ENCODE results near the gene STPG3. TPM values are rescaled to one million over a fixed set of nuclear protein-coding genes. Genes with fewer than 3 reads are reported as not detected.
"Not testable (repeated sequence)": the region's sequence is repeated elsewhere in the genome, so short reads cannot be mapped to it uniquely, and the experiment has no call there.

Gene STPG3
- polyA plus RNA-seq, 1 of the 3 experiments (the other 2 are of a cell fraction), result not detected

DNA sequence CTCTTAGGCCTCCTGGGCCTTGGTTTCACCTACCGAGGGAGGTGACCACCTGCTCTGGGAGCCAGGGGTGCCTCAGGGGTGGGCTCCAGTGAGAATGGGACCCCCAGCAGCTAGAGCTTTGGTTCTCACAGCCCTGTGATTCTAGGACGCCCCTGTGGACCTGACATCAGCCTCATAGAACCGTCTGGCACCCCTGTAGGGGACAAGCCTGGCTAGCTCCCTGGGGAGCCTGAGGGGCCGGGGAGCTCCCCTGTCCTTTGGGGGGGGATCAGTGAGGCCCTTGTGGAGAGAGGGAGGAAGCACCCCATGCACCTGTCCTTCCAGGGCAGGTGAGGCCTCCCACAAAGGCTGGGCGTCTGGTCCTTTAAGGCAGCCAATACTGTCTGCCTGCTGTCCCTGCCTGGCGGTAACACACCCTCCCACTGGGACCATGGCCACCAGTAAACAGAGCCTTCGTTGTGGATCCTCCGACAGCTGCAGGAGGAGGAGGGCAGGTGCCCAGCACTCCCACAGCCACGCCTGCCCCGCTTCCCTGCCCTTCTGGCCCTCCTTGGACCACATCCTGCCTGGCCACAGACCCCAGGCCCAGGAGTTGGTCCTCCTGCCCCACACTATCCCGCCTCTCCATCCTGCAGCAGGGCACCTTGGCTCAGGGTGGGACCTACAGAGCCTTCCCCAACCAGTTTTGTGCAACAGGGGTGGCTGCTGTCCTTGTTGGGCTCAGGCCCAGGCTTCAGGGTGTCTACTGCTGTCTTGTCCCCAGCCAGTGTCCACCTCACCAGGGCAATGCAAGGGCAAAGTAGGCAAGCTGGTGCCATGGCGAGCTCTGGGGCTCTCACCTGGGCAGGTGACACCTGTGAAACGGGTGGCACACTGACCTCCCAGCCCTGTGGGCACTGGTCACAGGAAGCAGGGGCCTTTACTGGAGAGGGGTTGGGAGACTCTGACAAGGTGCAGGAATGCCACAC is 13.0 kb upstream of the STPG3 start:
- POLR2A ChIA-PET, result interaction anchor here (6.4 kb wide), 1 partner anchor 18 kb away, joined by 83 read pairs; the partner anchor contains the start of gene NELFB
- WGBS (ENCODE audit: low lambda C conversion rate), result 86% methylated on average over 6 of the region's 13 CpGs
- CTCF ChIA-PET, result interaction anchor here (0.7 to 4.5 kb wide), 14 partner anchors 10 to 189 kb away, joined by 3 to 95 read pairs (median 10); partner anchors contain the start of genes ANAPC2, CYSRT1, DPP7 and LRRC26
- H3F3A ChIP-seq (replicated peaks; ENCODE audit: insufficient read depth), result peaks cover 14% of the 10 kb centered on the region
- no peak for TF ChIP-seq FOSL2 (IDR thresholded peaks at IDR 0.05; ENCODE audit: borderline replicate concordance, low read depth)
- TF ChIP-seq NRF1 (IDR thresholded peaks at IDR 0.05; ENCODE audit: low read depth, low read length), result no peak
- TF ChIP-seq SIN3A (IDR thresholded peaks at IDR 0.05; ENCODE audit: borderline replicate concordance, low read depth, low read length), result no peak
- TF ChIP-seq, protein P1, sequence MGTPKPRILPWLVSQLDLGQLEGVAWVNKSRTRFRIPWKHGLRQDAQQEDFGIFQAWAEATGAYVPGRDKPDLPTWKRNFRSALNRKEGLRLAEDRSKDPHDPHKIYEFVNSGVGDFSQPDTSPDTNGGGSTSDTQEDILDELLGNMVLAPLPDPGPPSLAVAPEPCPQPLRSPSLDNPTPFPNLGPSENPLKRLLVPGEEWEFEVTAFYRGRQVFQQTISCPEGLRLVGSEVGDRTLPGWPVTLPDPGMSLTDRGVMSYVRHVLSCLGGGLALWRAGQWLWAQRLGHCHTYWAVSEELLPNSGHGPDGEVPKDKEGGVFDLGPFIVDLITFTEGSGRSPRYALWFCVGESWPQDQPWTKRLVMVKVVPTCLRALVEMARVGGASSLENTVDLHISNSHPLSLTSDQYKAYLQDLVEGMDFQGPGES (IDR thresholded peaks at IDR 0.05; ENCODE audit: low read depth, low read length), result no peak
- no peak for TF ChIP-seq GABPA (IDR thresholded peaks at IDR 0.05; ENCODE audit: low read depth)
- no peak for TF ChIP-seq RXRA (IDR thresholded peaks at IDR 0.05; ENCODE audit: borderline replicate concordance, low read depth)
- TF ChIP-seq, protein P2, sequence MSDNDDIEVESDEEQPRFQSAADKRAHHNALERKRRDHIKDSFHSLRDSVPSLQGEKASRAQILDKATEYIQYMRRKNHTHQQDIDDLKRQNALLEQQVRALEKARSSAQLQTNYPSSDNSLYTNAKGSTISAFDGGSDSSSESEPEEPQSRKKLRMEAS (IDR thresholded peaks at IDR 0.05; ENCODE audit: low read depth), result no peak
- TF ChIP-seq, protein P3, sequence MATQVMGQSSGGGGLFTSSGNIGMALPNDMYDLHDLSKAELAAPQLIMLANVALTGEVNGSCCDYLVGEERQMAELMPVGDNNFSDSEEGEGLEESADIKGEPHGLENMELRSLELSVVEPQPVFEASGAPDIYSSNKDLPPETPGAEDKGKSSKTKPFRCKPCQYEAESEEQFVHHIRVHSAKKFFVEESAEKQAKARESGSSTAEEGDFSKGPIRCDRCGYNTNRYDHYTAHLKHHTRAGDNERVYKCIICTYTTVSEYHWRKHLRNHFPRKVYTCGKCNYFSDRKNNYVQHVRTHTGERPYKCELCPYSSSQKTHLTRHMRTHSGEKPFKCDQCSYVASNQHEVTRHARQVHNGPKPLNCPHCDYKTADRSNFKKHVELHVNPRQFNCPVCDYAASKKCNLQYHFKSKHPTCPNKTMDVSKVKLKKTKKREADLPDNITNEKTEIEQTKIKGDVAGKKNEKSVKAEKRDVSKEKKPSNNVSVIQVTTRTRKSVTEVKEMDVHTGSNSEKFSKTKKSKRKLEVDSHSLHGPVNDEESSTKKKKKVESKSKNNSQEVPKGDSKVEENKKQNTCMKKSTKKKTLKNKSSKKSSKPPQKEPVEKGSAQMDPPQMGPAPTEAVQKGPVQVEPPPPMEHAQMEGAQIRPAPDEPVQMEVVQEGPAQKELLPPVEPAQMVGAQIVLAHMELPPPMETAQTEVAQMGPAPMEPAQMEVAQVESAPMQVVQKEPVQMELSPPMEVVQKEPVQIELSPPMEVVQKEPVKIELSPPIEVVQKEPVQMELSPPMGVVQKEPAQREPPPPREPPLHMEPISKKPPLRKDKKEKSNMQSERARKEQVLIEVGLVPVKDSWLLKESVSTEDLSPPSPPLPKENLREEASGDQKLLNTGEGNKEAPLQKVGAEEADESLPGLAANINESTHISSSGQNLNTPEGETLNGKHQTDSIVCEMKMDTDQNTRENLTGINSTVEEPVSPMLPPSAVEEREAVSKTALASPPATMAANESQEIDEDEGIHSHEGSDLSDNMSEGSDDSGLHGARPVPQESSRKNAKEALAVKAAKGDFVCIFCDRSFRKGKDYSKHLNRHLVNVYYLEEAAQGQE (IDR thresholded peaks at IDR 0.05; ENCODE audit: low read depth, low read length), result no peak
- TF ChIP-seq EP300 (IDR thresholded peaks at IDR 0.05; ENCODE audit: borderline replicate concordance in 1 of 2, low read depth in 1 of 2, low read length in 1 of 2), result no peak
- TF ChIP-seq GATA2 (CRISPR knock-in tag; IDR thresholded peaks at IDR 0.05), result no peak
- no peak for TF ChIP-seq SMC3 (IDR thresholded peaks at IDR 0.05; ENCODE audit: low read depth, low read length)
- TF ChIP-seq, protein P4, sequence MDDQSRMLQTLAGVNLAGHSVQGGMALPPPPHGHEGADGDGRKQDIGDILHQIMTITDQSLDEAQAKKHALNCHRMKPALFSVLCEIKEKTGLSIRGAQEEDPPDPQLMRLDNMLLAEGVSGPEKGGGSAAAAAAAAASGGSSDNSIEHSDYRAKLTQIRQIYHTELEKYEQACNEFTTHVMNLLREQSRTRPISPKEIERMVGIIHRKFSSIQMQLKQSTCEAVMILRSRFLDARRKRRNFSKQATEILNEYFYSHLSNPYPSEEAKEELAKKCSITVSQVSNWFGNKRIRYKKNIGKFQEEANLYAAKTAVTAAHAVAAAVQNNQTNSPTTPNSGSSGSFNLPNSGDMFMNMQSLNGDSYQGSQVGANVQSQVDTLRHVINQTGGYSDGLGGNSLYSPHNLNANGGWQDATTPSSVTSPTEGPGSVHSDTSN (IDR thresholded peaks at IDR 0.05), result no peak
- no peak for TF ChIP-seq ELF1 (IDR thresholded peaks at IDR 0.05)
- peaks cover 15 to 33% of the 10 kb centered on the region in 2 experiments; a peak in 2 of 4 replicates for H3K4me1 ChIP-seq (ENCODE audit: control insufficient read depth in 1 of 2, insufficient read depth in 2 of 2, low read depth in 1 of 2, low read length in 1 of 2)
- no peak overlapping the region for H3K27ac ChIP-seq (ENCODE audit: low read depth in 2 of 2, low read length in 1 of 2)
- H3K9ac ChIP-seq, result no peak overlapping the region
- H3K9me2 ChIP-seq, result no peaks in the 10 kb centered on the region
- DNase-seq, result no peak
- no peak overlapping the region for H3K4me3 ChIP-seq (ENCODE audit: low read depth in 2 of 2, low read length in 1 of 2)
- H3K36me3 ChIP-seq (replicated peaks in 1 of 2; ENCODE audit: control insufficient read depth in 1 of 2, insufficient read depth in 2 of 2, low read length in 1 of 2), result peaks cover 9 to 13% of the 10 kb centered on the region in 2 experiments
- no peak overlapping the region for H2AFZ ChIP-seq (ENCODE audit: low read depth)
- H3K79me2 ChIP-seq (ENCODE audit: insufficient read depth), result peaks cover 43% of the 10 kb centered on the region
- no peaks in the 10 kb centered on the region for H3K9me3 ChIP-seq
- peaks cover 15% of the 10 kb centered on the region for H4K20me1 ChIP-seq (ENCODE audit: insufficient read depth)
- H3K4me2 ChIP-seq, result peak overlapping the region; percentile 97
- H3K27me3 ChIP-seq (ENCODE audit: insufficient read depth), result no peaks in the 10 kb centered on the region

DNA sequence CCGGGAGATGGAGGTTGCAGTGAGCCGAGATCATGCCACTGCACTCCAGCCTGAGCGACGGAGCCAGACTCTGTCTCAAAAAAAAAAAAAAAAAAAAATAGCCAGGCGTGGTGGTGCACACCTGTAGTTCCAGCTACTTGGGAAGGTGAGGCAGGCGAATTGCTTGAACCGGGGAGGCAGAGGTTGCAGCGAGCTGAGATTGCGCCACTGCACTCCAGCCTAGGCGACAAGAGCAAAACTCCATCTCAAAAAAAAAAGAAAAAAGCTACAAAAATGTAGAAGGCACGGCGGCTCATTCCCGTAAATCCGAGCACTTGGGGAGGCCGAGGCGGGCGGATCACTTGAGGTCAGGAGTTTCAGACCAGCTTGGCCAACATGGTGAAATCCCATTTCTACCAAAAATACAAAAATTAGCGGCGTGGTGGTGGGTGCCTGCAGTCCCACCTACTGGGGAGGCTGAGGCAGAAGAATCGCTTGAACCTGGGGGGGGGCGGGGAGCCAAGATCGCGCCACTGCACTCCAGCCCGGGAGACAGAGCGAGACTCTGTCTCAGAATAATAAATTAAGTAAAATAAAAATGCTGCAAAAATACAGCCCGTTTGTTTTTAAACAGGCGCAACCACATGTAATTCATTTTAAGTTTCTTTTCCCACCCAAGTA is 11.4 kb upstream of the STPG3 start:
- H3K4me2 ChIP-seq, result peak overlapping the region; percentile 97
- H4K20me1 ChIP-seq (ENCODE audit: insufficient read depth), result peaks cover 29% of the 10 kb centered on the region
- not testable (repeated sequence) for H3K9me3 ChIP-seq; H3K27me3 ChIP-seq (ENCODE audit: insufficient read depth); DNase-seq; H2AFZ ChIP-seq (ENCODE audit: low read depth); H3K9me2 ChIP-seq
- peaks cover 19% of the 10 kb centered on the region for H3F3A ChIP-seq (replicated peaks; ENCODE audit: insufficient read depth)
- ChIA-PET CTCF (interaction anchor here (1.1 to 3.8 kb wide), 13 partner anchors 11 to 210 kb away, joined by 3 to 33 read pairs (median 4); partner anchors contain the start of genes NELFB, NPDC1, NRARP and RNF224), POLR2A (interaction anchor here (1.2 to 6.4 kb wide), 6 partner anchors 16 to 153 kb away, joined by 4 to 83 read pairs (median 14); partner anchors contain the start of genes ANAPC2, CYSRT1, MAN1B1 and NELFB)
- peaks cover 13 to 20% of the 10 kb centered on the region in 2 experiments for H3K36me3 ChIP-seq (replicated peaks in 1 of 2; ENCODE audit: control insufficient read depth in 1 of 2, insufficient read depth in 2 of 2, low read length in 1 of 2)
- H3K9ac ChIP-seq, result peak overlapping the region; percentile 94
- H3K79me2 ChIP-seq (ENCODE audit: insufficient read depth), result peaks cover 55% of the 10 kb centered on the region
- 55% methylated on average over 27 of the region's 27 CpGs for WGBS (ENCODE audit: low lambda C conversion rate)
- H3K4me3 ChIP-seq (ENCODE audit: low read depth in 2 of 2, low read length in 1 of 2), result peak overlapping the region; percentile 57 to 71
- H3K27ac ChIP-seq (ENCODE audit: low read depth in 2 of 2, low read length in 1 of 2), result peak overlapping the region; percentile 95 to 98
- H3K4me1 ChIP-seq (ENCODE audit: control insufficient read depth in 1 of 2, insufficient read depth in 2 of 2, low read depth in 1 of 2, low read length in 1 of 2), result peaks cover 17 to 37% of the 10 kb centered on the region in 2 experiments; a peak in 2 of 4 replicates

Data from SK-N-SH (cell line).